H9 (cell line): ENCODE data around the gene PTPA. TPM values are rescaled to one million over a fixed set of nuclear protein-coding genes. Genes with fewer than 3 reads are reported as not detected.

Experiments
- DNase-seq: peaks from one replicate; pipeline ENCODE4 v3.0.0-alpha.2; 2017
- H2AFZ ChIP-seq: one replicate; pipeline ENCODE4 v1.6.1; 2013; ENCODE audit warnings: mild to moderate bottlenecking, low read length, control low read depth, moderate library complexity
- H2AK5ac ChIP-seq: 2 replicates; pipeline ENCODE4 v1.6.1; 2013; ENCODE audit warnings: low read length, control low read depth, mixed read lengths; ENCODE audit not compliant: insufficient read length
- H2BK120ac ChIP-seq: one replicate; pipeline ENCODE4 v1.6.1; 2013; ENCODE audit warnings: low read depth, mild to moderate bottlenecking, low read length, control low read depth, inconsistent platforms; ENCODE audit not compliant: poor library complexity, severe bottlenecking
- H2BK12ac ChIP-seq: 2 replicates; pipeline ENCODE4 v1.6.1; 2013; ENCODE audit warnings: low read length, control low read depth, mixed read lengths, low read depth; ENCODE audit not compliant: insufficient read length
- H2BK15ac ChIP-seq: 2 replicates; pipeline ENCODE4 v1.6.1; 2013; ENCODE audit warnings: low read depth, low read length, control low read depth
- H2BK20ac ChIP-seq: one replicate; pipeline ENCODE4 v1.6.1; 2013; ENCODE audit warnings: low read depth, mild to moderate bottlenecking, low read length, control low read depth, inconsistent platforms; ENCODE audit not compliant: poor library complexity, severe bottlenecking
- H2BK5ac ChIP-seq: 2 replicates; pipeline ENCODE4 v1.6.1; 2013; ENCODE audit warnings: low read length, control low read depth, mixed read lengths; ENCODE audit not compliant: insufficient read length
- H3K14ac ChIP-seq: 2 replicates; pipeline ENCODE4 v1.6.1; 2013; ENCODE audit warnings: low read length, control low read depth; ENCODE audit not compliant: insufficient read depth
- H3K18ac ChIP-seq: 2 replicates; pipeline ENCODE4 v1.6.1; 2013; ENCODE audit warnings: low read depth, mild to moderate bottlenecking, mixed read lengths, low read length, control low read depth; ENCODE audit not compliant: insufficient read length
- H3K23ac ChIP-seq: 2 replicates; pipeline ENCODE4 v1.6.1; 2013; ENCODE audit warnings: low read length, control low read depth, mixed read lengths, low read depth; ENCODE audit not compliant: insufficient read length
- H3K23me2 ChIP-seq: 2 replicates; pipeline ENCODE4 v1.6.1; 2013; ENCODE audit warnings: low read depth, mild to moderate bottlenecking, mixed read lengths, low read length, control low read depth; ENCODE audit not compliant: insufficient read length, poor library complexity, severe bottlenecking
- H3K27ac ChIP-seq: 2 replicates; pipeline ENCODE4 v1.5.1; 2013; ENCODE audit warnings: low read length, control low read depth, mixed read lengths, low read depth; ENCODE audit not compliant: insufficient read length
- H3K27me3 ChIP-seq: 2 replicates; pipeline ENCODE4 v1.6.1; 2013; ENCODE audit warnings: low read length, control low read depth, inconsistent platforms; ENCODE audit not compliant: insufficient read depth
- H3K4ac ChIP-seq: 2 replicates; pipeline ENCODE4 v1.6.1; 2013; ENCODE audit warnings: low read depth, mild to moderate bottlenecking, control low read depth, inconsistent platforms, low read length, moderate library complexity
- H3K4me1 ChIP-seq: 2 replicates; pipeline ENCODE4 v1.6.1; 2013; ENCODE audit warnings: low read length, control low read depth, inconsistent platforms; ENCODE audit not compliant: insufficient read depth
- H3K4me2 ChIP-seq: 2 replicates; pipeline ENCODE4 v1.6.1; 2013; ENCODE audit warnings: low read length, control low read depth, mixed read lengths; ENCODE audit not compliant: insufficient read length, insufficient read depth
- H3K56ac ChIP-seq: 2 replicates; pipeline ENCODE4 v1.6.1; 2013; ENCODE audit warnings: low read depth, mild to moderate bottlenecking, mixed read lengths, low read length, control low read depth; ENCODE audit not compliant: insufficient read length
- H3K79me1 ChIP-seq: 2 replicates; pipeline ENCODE4 v1.6.1; 2013; ENCODE audit warnings: low read depth, mild to moderate bottlenecking, moderate library complexity, low read length, control low read depth, inconsistent platforms; ENCODE audit not compliant: insufficient read depth, poor library complexity, severe bottlenecking
- H3K79me2 ChIP-seq: 2 replicates; pipeline ENCODE4 v1.6.1; 2013; ENCODE audit warnings: low read length, control low read depth, inconsistent platforms; ENCODE audit not compliant: insufficient read depth
- H3K9ac ChIP-seq: 2 replicates; pipeline ENCODE4 v1.6.1; 2013; ENCODE audit warnings: low read length, control low read depth, mixed read lengths; ENCODE audit not compliant: insufficient read length; ENCODE audit errors: extremely low read depth
- H3K9me3 ChIP-seq: one replicate; pipeline ENCODE4 v1.6.1; 2013; ENCODE audit warnings: low read depth, low read length, inconsistent platforms; ENCODE audit not compliant: control insufficient read depth
- H3T11ph ChIP-seq: one replicate; pipeline ENCODE4 v1.6.1; 2013; ENCODE audit warnings: mild to moderate bottlenecking, low read length, control low read depth, inconsistent platforms
- H4K20me1 ChIP-seq: one replicate; pipeline ENCODE4 v1.6.1; 2013; ENCODE audit not compliant: control insufficient read depth, insufficient read length, insufficient read depth
- H4K5ac ChIP-seq: 2 replicates; pipeline ENCODE4 v1.6.1; 2013; ENCODE audit warnings: low read depth, mild to moderate bottlenecking, mixed read lengths, low read length, control low read depth; ENCODE audit not compliant: insufficient read length
- H4K8ac ChIP-seq: replicated peaks from 2 replicates; pipeline ENCODE4 v1.6.1; 2013; ENCODE audit warnings: low read length, control low read depth, mixed read lengths, low read depth; ENCODE audit not compliant: insufficient read length
- H4K91ac ChIP-seq: 2 replicates; pipeline ENCODE4 v1.6.1; 2013; ENCODE audit warnings: low read depth, mild to moderate bottlenecking, moderate library complexity, mixed read lengths, low read length, control low read depth; ENCODE audit not compliant: insufficient read length
- H3K27ac Mint-ChIP-seq, 3 experiments: 2 replicates in 2 of 3; 3 replicates in 1 of 3; pipeline ENCODE4 v1.8.0; 2020 to 2021; ENCODE audit warnings: mixed read lengths in 3 of 3, mild to moderate bottlenecking in 1 of 3, moderate library complexity in 1 of 3
- H3K27me3 Mint-ChIP-seq: 2 replicates; pipeline ENCODE4 v1.8.0; 2021; ENCODE audit warnings: low read depth, mild to moderate bottlenecking, moderate library complexity, mixed read lengths
- H3K36me3 Mint-ChIP-seq, 3 experiments: 2 replicates in 2 of 3; 3 replicates in 1 of 3; pipeline ENCODE4 v1.8.0; 2020 to 2021; ENCODE audit warnings: low read depth in 3 of 3, mixed read lengths in 3 of 3; ENCODE audit not compliant: insufficient read depth in 1 of 3
- H3K4me1 Mint-ChIP-seq, 2 experiments: 2 replicates each; pipeline ENCODE4 v1.8.0; 2020; ENCODE audit warnings: mixed read lengths in 2 of 2
- H3K4me3 Mint-ChIP-seq, 2 experiments: 2 replicates in 1 of 2; 3 replicates in 1 of 2; pipeline ENCODE4 v1.8.0; 2020 to 2021; ENCODE audit warnings: mild to moderate bottlenecking in 2 of 2, mixed read lengths in 2 of 2, moderate library complexity in 1 of 2
- H3K9me3 Mint-ChIP-seq, 2 experiments: 2 replicates in 1 of 2; 3 replicates in 1 of 2; pipeline ENCODE4 v1.8.0; 2020; ENCODE audit warnings: mild to moderate bottlenecking in 2 of 2, mixed read lengths in 2 of 2, moderate library complexity in 1 of 2
- CTCF ChIP-seq: fragments of 200-600 bp; sonication (generic); conservative IDR thresholded peaks from 3 replicates; pipeline ENCODE4 v1.8.0; 2021; ENCODE audit warnings: antibody characterized with exemption, mild to moderate bottlenecking
- WGBS: extraction: QIAGEN DNeasy Blood & Tissue Kit; methylation state at CpG from one replicate; pipeline ENCODE4 v1.1.7; 2013; ENCODE audit warnings: missing lambda C conversion rate, low lambda C conversion rate, mixed read lengths; ENCODE audit not compliant: insufficient read length; ENCODE audit errors: extremely low coverage; 5-methylcytosine and 5-hydroxymethylcytosine counted together
- total RNA-seq: library from RNA; stranded (reverse); gene quantifications from 2 replicates; pipeline ENCODE4 v1.2.1, GENCODE V29; 2021

PTPA gene
- total RNA-seq, 1 experiment from 2014 or later: 145 TPM

GRCh38 chr9:129095170-129095667 lies 16.0 kb upstream of the PTPA start:
- Histone ChIP-seq H3K9ac (no peak overlapping the region), H3T11ph (no peak overlapping the region), H4K91ac (no peak overlapping the region), H2AFZ (no peak overlapping the region), H3K4me1 (no peaks in the 10 kb centered on the region), H3K79me1 (no peaks in the 10 kb centered on the region), H3K9me3 (no peaks in the 10 kb centered on the region), H2BK5ac (no peak overlapping the region), H4K5ac (no peak overlapping the region), H2BK12ac (no peak overlapping the region), H3K27me3 (no peaks in the 10 kb centered on the region), H3K56ac (no peak overlapping the region), H3K79me2 (no peaks in the 10 kb centered on the region), H3K23ac (no peak overlapping the region), H3K4me2 (no peak overlapping the region), H3K14ac (no peak overlapping the region; the same call in 1 of the 2 replicates), H4K8ac (no peak overlapping the region), H2AK5ac (no peak overlapping the region), H2BK20ac (no peak overlapping the region), H3K27ac (no peak overlapping the region), H4K20me1 (no peaks in the 10 kb centered on the region), H2BK15ac (no peak overlapping the region), H3K4ac (no peak overlapping the region), H2BK120ac (no peak overlapping the region), H3K18ac (no peak overlapping the region), H3K23me2 (no peaks in the 10 kb centered on the region)
- H3K36me3 Mint-ChIP-seq: peaks cover 2 to 12% (median 3%) of the 10 kb centered on the region in 3 experiments; a peak in 4 of 7 replicates
- no peaks in the 10 kb centered on the region for H3K9me3 Mint-ChIP-seq
- peak overlapping the region in 1 of 3 experiments; percentile 79; a peak in 1 of 7 replicates for H3K27ac Mint-ChIP-seq
- WGBS: no CpG with 5 or more reads among the region's 21 CpGs
- DNase-seq: no peak
- H3K4me1 Mint-ChIP-seq: no peaks in the 10 kb centered on the region
- no peak overlapping the region for H3K4me3 Mint-ChIP-seq
- H3K27me3 Mint-ChIP-seq: no peaks in the 10 kb centered on the region
- TF ChIP-seq CTCF: no peak
